Measurements from ENCODE around the gene TAS2R50. TPM values are rescaled to one million over a fixed set of nuclear protein-coding genes. Genes with fewer than 3 reads are reported as not detected.

The TAS2R50 gene, protein sequence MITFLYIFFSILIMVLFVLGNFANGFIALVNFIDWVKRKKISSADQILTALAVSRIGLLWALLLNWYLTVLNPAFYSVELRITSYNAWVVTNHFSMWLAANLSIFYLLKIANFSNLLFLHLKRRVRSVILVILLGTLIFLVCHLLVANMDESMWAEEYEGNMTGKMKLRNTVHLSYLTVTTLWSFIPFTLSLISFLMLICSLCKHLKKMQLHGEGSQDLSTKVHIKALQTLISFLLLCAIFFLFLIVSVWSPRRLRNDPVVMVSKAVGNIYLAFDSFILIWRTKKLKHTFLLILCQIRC
- not detected in 5 replicates for total RNA-seq (2022; extraction: Qiagen RNA extraction; ENCODE audit: low read depth)

DNA sequence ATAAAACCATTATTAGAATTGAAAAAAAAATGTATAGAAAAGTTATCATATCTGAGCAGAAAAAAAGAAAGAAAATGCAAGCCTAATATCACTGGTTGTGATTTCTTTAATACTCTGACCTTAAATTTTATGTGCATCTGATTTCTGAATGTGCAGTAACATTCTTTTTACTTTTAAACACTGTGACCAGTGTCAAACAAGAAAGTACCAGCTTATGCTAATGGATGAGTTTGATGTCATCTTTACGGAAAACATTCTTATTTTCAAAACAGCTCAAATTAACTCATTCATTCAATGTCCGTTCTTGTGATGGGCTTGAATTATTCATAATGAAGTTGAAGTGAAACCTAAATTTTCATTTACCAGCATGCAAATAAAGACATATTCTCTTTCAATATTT is at the start of gene TAS2R50:
Gene TAS2R50 (minus strand): TSS at position 101 of the 400 bp plus-strand sequence. CDS start 52 bp downstream, at position 49.

DNA sequence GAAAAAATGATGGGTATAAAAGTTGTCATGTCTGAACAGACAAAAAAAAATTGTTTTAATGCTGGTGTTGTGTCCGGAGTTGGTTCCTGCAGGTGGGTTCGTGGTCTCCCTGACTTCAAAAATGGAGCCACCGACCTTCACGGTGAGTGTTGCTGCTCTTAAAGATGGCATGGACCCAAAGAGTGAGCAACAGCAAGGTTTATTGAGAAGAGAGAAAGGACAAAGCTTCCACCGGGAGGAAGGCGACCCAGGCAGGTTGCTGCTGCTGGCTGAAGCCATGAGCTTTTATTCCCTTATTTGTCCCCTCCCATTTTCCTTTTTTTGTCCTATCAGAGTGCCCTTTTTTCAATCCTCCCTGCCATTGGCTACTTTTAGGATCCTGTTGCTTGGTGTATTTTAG is 44.6 kb upstream of the TAS2R50 start, which contains the start of gene TAS2R31:
Gene TAS2R31 (minus strand): TSS at position 101 of the 400 bp plus-strand sequence. CDS start 72 bp downstream, at position 29.

DNA sequence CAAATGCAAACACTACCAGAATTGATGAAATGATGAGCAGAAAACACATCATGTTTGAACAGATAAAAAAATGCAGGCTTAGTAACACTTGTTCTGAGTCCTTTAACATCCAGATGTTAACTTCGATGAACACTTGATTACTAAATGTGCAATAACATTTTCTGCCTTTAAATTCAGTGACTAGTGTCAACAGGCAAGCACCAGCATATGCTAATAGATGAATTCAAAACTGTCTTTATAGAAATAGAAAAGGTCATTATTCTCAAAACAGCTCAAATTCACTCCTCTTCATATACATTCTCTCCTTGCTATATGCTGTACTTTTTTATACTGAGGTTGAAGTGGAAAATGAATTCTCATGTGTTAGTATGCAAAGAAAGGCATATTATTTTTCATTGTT is 35.8 kb upstream of the TAS2R50 start, which contains the start of gene TAS2R19:
Gene TAS2R19 (minus strand): TSS at position 101 of the 400 bp plus-strand sequence. CDS start 49 bp downstream, at position 52.

DNA sequence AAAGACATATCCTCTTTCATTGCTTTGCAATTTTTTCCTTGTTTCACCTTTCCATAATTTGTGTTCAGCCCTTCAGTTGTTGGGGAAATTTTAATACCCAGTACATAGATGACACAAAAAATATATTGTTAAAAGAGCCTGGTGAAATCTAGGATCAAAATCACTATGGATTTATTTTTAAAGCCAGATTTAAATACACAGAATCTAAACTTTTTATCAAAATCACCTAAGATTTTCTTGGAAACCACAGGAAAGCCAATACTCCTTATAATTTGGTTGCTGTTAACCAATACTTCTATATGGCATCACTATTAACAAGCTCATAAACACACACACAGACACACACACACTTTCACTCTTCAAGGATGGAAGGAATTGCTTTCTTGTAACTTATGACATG is 11.5 kb upstream of the TAS2R50 start, which contains the start of gene TAS2R20:
Gene TAS2R20 (minus strand): TSS at position 101 of the 400 bp plus-strand sequence. CDS start 429 bp downstream, outside the sequence.

DNA sequence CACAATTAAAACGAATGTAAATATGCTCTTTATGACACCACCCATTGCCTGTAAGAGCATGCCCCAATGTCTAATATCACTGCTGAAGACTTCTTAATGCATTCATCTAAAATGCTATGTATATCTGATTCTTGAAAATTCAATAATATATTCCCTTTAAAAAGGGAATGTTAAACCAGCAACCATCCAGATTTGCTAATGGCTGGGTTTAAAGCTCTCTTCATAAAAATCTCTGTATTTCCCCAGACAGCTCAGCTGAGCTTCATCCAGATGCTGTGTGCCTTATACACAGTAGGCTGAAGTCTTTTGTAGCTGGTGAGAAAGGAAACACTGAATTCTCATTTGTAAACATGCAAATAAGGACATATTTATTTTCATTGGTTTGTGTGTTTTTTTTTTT is 47.5 kb downstream of the TAS2R50 start, which contains the start of gene TAS2R14:
Gene TAS2R14 (minus strand): TSS at position 101 of the 400 bp plus-strand sequence. CDS start 56 bp downstream, at position 45.

Other genes with a start within 250 kb of the TAS2R50 start
- gene TAS2R7, start 184.3 kb downstream of the TAS2R50 start, total RNA-seq (2022; extraction: Qiagen RNA extraction; ENCODE audit: low read depth) = not detected in 5 replicates
- not detected in 5 replicates for gene TAS2R8, start 179.6 kb downstream of the TAS2R50 start, total RNA-seq (2022; extraction: Qiagen RNA extraction; ENCODE audit: low read depth)
- not detected in 5 replicates for gene TAS2R9, start 176.7 kb downstream of the TAS2R50 start, total RNA-seq (2022; extraction: Qiagen RNA extraction; ENCODE audit: low read depth)
- gene TAS2R10, start 160.6 kb downstream of the TAS2R50 start, total RNA-seq (2022; extraction: Qiagen RNA extraction; ENCODE audit: low read depth) = 0.19 TPM in 1 of 5 replicates, not detected in the others
- gene PRR4, start 137.4 kb downstream of the TAS2R50 start, total RNA-seq (2022; extraction: Qiagen RNA extraction; ENCODE audit: low read depth) = 1.9 to 5.3 TPM (median 3.3 TPM) in 5 replicates
- gene PRH1, start 102.7 kb downstream of the TAS2R50 start, total RNA-seq (2022; extraction: Qiagen RNA extraction; ENCODE audit: low read depth) = 2.8 to 5.7 TPM (median 3.0 TPM) in 5 replicates
- not detected in 5 replicates for gene TAS2R13, start 77.3 kb downstream of the TAS2R50 start, total RNA-seq (2022; extraction: Qiagen RNA extraction; ENCODE audit: low read depth)
- gene PRH2, start 57.7 kb downstream of the TAS2R50 start, total RNA-seq (2022; extraction: Qiagen RNA extraction; ENCODE audit: low read depth) = not detected in 5 replicates
- gene TAS2R14, start 47.6 kb downstream of the TAS2R50 start, total RNA-seq (2022; extraction: Qiagen RNA extraction; ENCODE audit: low read depth) = 0.38 to 0.81 TPM (median 0.73 TPM) in 5 replicates
- 0.07 to 0.09 TPM in 2 of 5 replicates, not detected in the others for gene TAS2R20, start 11.4 kb upstream of the TAS2R50 start, total RNA-seq (2022; extraction: Qiagen RNA extraction; ENCODE audit: low read depth)
- 0.16 TPM in 1 of 5 replicates, not detected in the others for gene TAS2R19, start 35.7 kb upstream of the TAS2R50 start, total RNA-seq (2022; extraction: Qiagen RNA extraction; ENCODE audit: low read depth)
- 0.14 to 0.33 TPM (median 0.18 TPM) in 4 of 5 replicates, not detected in the other for gene TAS2R31, start 44.5 kb upstream of the TAS2R50 start, total RNA-seq (2022; extraction: Qiagen RNA extraction; ENCODE audit: low read depth)
- not detected in 5 replicates for gene TAS2R46, start 75.4 kb upstream of the TAS2R50 start, total RNA-seq (2022; extraction: Qiagen RNA extraction; ENCODE audit: low read depth)
- not detected in 5 replicates for gene TAS2R43, start 105.4 kb upstream of the TAS2R50 start, total RNA-seq (2022; extraction: Qiagen RNA extraction; ENCODE audit: low read depth)
- gene TAS2R30, start 147.7 kb upstream of the TAS2R50 start, total RNA-seq (2022; extraction: Qiagen RNA extraction; ENCODE audit: low read depth) = not detected in 5 replicates
- 6.6 to 9.2 TPM (median 8.7 TPM) in 5 replicates for gene SMIM10L1, start 184.3 kb upstream of the TAS2R50 start, total RNA-seq (2022; extraction: Qiagen RNA extraction; ENCODE audit: low read depth)
- not detected in 5 replicates for gene TAS2R42, start 200.0 kb upstream of the TAS2R50 start, total RNA-seq (2022; extraction: Qiagen RNA extraction; ENCODE audit: low read depth)